HCT116 (cell line): ENCODE measurements around the gene ZNF335. TPM values are rescaled to one million over a fixed set of nuclear protein-coding genes. Genes with fewer than 3 reads are reported as not detected.

ENCODE experiments used
- ATAC-seq: fragments of 200-7000 bp; cut with Tn5 transposase; 2 replicates; pipeline ENCODE4 v1.9.1; 2020; ENCODE audit warnings: mild to moderate bottlenecking, moderate library complexity
- BruUV-seq: library from RNA; stranded (reverse); fragments of 400-500 nt; replicated peaks from 2 replicates; lab custom pipeline; 2021; lab: Mats Ljungman, UMichigan
- CTCF ChIA-PET: fragments of 300-600 bp; sonication (Branson Sonifier 250); formaldehyde crosslinking; loops from one replicate; lab custom pipeline; 2021; ENCODE audit warnings: antibody characterized with exemption; lab: Charles Lee
- POLR2A ChIA-PET: fragments of 300-600, 350-600 bp; sonication (Branson Sonifier 250); formaldehyde crosslinking; loops from one replicate; lab custom pipeline; 2021; ENCODE audit warnings: antibody characterized with exemption; lab: Charles Lee
- RAD21 ChIA-PET, 2 experiments: fragments of 300-600 bp; sonication (Branson Sonifier 250); formaldehyde crosslinking; loops; one replicate each; lab custom pipeline; 2023; ENCODE audit warnings: low total read pairs in 2 of 2; ENCODE audit not compliant: uncharacterized antibody in 2 of 2, unreplicated experiment in 2 of 2, low non-redundant PET in 1 of 2; lab: Charles Lee
- DNase-seq: peaks from one replicate; pipeline ENCODE4 v3.0.0-alpha.2; 2010; ENCODE audit warnings: low read depth, low spot score
- H2AFZ ChIP-seq: fragments of 200-600 bp; shearing (Covaris generic), sonication (generic); 2 replicates; pipeline ENCODE4 v1.6.1; 2017; ENCODE audit warnings: low read depth, mixed run types, mixed read lengths, antibody characterized with exemption, low read length; ENCODE audit not compliant: poor library complexity, severe bottlenecking
- H3K27ac ChIP-seq: 2 replicates; pipeline ENCODE4 v1.5.1; 2012; ENCODE audit warnings: low read depth, low read length
- H3K27me3 ChIP-seq: fragments of 200-600 bp; sonication (generic); 2 replicates; pipeline ENCODE4 v1.6.1; 2016; ENCODE audit warnings: mixed run types, low read length, mixed read lengths; ENCODE audit not compliant: insufficient read depth
- H3K36me3 ChIP-seq, 2 experiments: fragments of 200-500 bp in 1 of 2; fragments of 200-600 bp in 1 of 2; sonication (Bioruptor generic) in 1 of 2; sonication (generic) in 1 of 2; 2 replicates each; pipeline versions ENCODE4 v1.5.1 to v1.6.1; 2014 to 2016; ENCODE audit warnings: low read length in 2 of 2, inconsistent platforms in 1 of 2, mixed read lengths in 1 of 2, mixed run types in 1 of 2; ENCODE audit not compliant: insufficient read depth in 2 of 2, control insufficient read depth in 1 of 2
- H3K4me1 ChIP-seq, 2 experiments: fragments of 200-600 bp in 1 of 2; sonication (generic) in 1 of 2; 2 replicates each; pipeline versions ENCODE4 v1.5.1 to v1.6.1; 2012 to 2017; ENCODE audit warnings: low read length in 2 of 2, inconsistent platforms in 1 of 2, mild to moderate bottlenecking in 1 of 2, mixed read lengths in 1 of 2, mixed run types in 1 of 2, moderate library complexity in 1 of 2; ENCODE audit not compliant: insufficient read depth in 2 of 2, control insufficient read depth in 1 of 2
- H3K4me2 ChIP-seq: fragments of 200-600 bp; sonication (generic); 2 replicates; pipeline ENCODE4 v1.6.1; 2017; ENCODE audit warnings: mixed run types, low read length, mixed read lengths
- H3K4me3 ChIP-seq, 2 experiments: fragments of 200-600 bp in 1 of 2; sonication (generic) in 1 of 2; replicated peaks in 1 of 2; 2 replicates each; pipeline ENCODE4 v1.5.1; 2011 to 2016; ENCODE audit warnings: low read length in 2 of 2, control low read depth in 1 of 2, low read depth in 1 of 2, mild to moderate bottlenecking in 1 of 2, mixed read lengths in 1 of 2, mixed run types in 1 of 2
- H3K79me2 ChIP-seq: fragments of 200-600 bp; sonication (generic); 2 replicates; pipeline ENCODE4 v1.6.1; 2017; ENCODE audit warnings: mild to moderate bottlenecking, mixed run types, low read length, moderate library complexity, mixed read lengths; ENCODE audit not compliant: insufficient read depth
- H3K9ac ChIP-seq: fragments of 200-600 bp; sonication (generic); 2 replicates; pipeline ENCODE4 v1.6.1; 2016; ENCODE audit warnings: low read length, mixed read lengths
- H3K9me2 ChIP-seq: fragments of 200-600 bp; sonication (generic), shearing (Covaris generic); 2 replicates; pipeline ENCODE4 v1.6.1; 2017; ENCODE audit warnings: mixed run types, mild to moderate bottlenecking, moderate library complexity; ENCODE audit not compliant: insufficient read depth
- H3K9me3 ChIP-seq, 2 experiments: fragments of 200-500 bp in 1 of 2; fragments of 200-600 bp in 1 of 2; sonication (Bioruptor generic) in 1 of 2; sonication (generic) in 1 of 2; 2 replicates each; pipeline ENCODE4 v1.6.1; 2014 to 2017; ENCODE audit warnings: low read length in 2 of 2, mixed read lengths in 2 of 2, inconsistent platforms in 1 of 2, low read depth in 1 of 2, mild to moderate bottlenecking in 1 of 2, mixed run types in 1 of 2, moderate library complexity in 1 of 2; ENCODE audit not compliant: control insufficient read depth in 1 of 2, insufficient read depth in 1 of 2
- H4K20me1 ChIP-seq: fragments of 200-600 bp; sonication (generic), shearing (Covaris generic); 2 replicates; pipeline ENCODE4 v1.6.1; 2017; ENCODE audit warnings: mixed run types, mild to moderate bottlenecking, moderate library complexity; ENCODE audit not compliant: insufficient read depth
- CEBPB ChIP-seq: IDR thresholded peaks from 2 replicates; pipeline ENCODE4 v1.6.1; 2012; ENCODE audit warnings: low read depth
- SIN3A ChIP-seq: IDR thresholded peaks from 2 replicates; pipeline ENCODE4 v1.6.1; 2012; ENCODE audit warnings: low read depth
- SRF ChIP-seq: IDR thresholded peaks from 2 replicates; pipeline ENCODE4 v1.6.1; 2012; ENCODE audit warnings: low read depth
- TCF7L2 ChIP-seq: IDR thresholded peaks from 2 replicates; pipeline ENCODE4 v1.7.0; 2011; ENCODE audit warnings: borderline replicate concordance, inconsistent platforms; ENCODE audit not compliant: insufficient read depth, insufficient read length; ENCODE audit errors: extremely low read depth
- YY1 ChIP-seq: IDR thresholded peaks from 2 replicates; pipeline ENCODE4 v1.6.1; 2011; ENCODE audit warnings: low read length, low read depth, moderate library complexity, mild to moderate bottlenecking; ENCODE audit not compliant: insufficient replicate concordance; ENCODE audit errors: extremely low read depth
- ZFX ChIP-seq: fragments of 450-650 bp; IDR thresholded peaks from 2 replicates; pipeline ENCODE4 v1.6.1; 2017
- intact Hi-C: fragments of 100-400 bp; cut with micrococcal nuclease; formaldehyde crosslinking; loops from 2 replicates; pipeline ENCODE4 v1.10.0; 2022
- total RNA-seq: library from RNA; stranded (reverse); gene quantifications from one replicate; pipeline ENCODE4 v1.2.1, GENCODE V29; 2021; ENCODE audit not compliant: unreplicated experiment
- TF ChIP-seq, protein P1 (sequence below): IDR thresholded peaks from 2 replicates; pipeline ENCODE4 v1.6.1; 2012
- TF ChIP-seq, protein P2 (sequence below): IDR thresholded peaks from 2 replicates; pipeline ENCODE4 v1.6.1; 2012

ZNF335 gene
- total RNA-seq, 1 experiment from 2014 or later, result 20.8 TPM

DNA sequence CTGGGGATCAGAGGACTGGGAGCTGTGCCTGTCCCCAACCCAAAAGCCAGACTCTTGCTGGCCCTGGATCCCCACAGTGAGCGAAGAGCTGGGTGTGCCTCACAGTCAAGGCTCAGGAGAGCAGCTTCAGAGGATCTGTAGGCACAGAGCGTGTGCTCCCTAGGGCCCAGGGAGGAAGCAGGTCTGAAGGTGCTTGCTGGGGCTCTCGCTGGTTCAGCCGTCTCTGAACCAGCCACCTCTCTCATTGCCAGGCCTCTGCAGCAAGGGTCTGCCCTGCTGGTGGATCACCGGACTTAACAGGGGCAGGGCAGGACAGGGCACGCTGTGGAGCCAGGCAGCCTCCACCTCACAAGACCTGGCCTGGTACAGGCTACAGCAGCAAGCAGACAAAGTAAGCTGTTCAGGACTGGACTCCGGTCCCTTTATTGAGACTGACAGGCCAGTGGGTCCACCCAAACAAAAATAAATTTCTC, 23.7 kb downstream of the ZNF335 start (continued):
- TF ChIP-seq, protein P1, sequence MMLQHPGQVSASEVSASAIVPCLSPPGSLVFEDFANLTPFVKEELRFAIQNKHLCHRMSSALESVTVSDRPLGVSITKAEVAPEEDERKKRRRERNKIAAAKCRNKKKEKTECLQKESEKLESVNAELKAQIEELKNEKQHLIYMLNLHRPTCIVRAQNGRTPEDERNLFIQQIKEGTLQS, result no peak
- TF ChIP-seq SIN3A (no peak), SRF (no peak), YY1 (no peak), TCF7L2 (no peak)
- TF ChIP-seq, protein P2, sequence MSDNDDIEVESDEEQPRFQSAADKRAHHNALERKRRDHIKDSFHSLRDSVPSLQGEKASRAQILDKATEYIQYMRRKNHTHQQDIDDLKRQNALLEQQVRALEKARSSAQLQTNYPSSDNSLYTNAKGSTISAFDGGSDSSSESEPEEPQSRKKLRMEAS, result no peak

DNA sequence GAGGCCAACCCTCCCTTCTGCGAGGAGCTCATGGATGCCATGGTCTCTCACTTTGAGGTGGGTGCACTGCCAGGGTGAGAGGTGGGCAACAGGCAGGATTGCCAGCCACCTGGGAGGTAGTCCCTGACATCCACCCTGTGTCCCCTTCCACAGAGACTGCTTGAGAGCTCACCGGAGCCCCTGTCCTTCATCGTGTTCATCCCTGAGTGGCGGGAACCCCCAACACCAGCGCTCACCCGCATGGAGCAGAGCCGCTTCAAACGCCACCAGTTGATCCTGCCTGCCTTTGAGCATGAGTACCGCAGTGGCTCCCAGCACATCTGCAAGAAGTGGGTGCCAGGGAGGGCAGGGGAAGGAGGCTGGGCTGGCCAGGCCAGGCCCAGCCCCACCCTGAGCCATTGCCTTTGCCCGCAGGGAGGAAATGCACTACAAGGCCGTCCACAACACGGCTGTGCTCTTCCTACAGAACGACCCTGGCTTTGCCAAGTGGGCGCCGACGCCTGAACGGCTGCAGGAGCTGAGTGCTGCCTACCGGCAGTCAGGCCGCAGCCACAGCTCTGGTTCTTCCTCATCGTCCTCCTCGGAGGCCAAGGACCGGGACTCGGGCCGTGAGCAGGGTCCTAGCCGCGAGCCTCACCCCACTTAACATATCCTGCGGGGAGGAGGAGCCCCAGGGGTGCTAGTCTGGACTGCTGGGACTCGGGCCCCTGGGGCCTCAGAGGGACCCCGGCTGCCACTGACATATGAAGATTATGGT, 24.7 kb downstream of the ZNF335 start:
- no peak overlapping the region for H3K4me3 ChIP-seq
- RAD21 ChIA-PET, result no interaction called here
- CTCF ChIA-PET, result no interaction called here
- no TSS peak for BruUV-seq
- no peak overlapping the region for H3K4me2 ChIP-seq
- no peak overlapping the region for H3K27ac ChIP-seq
- ATAC-seq, result no peak
- H3K9me2 ChIP-seq, result no peaks in the 10 kb centered on the region
- DNase-seq, result no peak
- H4K20me1 ChIP-seq, result no peaks in the 10 kb centered on the region
- H2AFZ ChIP-seq, result no peak overlapping the region
- H3K4me1 ChIP-seq, result peaks cover 0 to 4% of the 10 kb centered on the region in 2 experiments; a peak in 1 of 4 replicates
- intact Hi-C loops, result no loop called here
- H3K27me3 ChIP-seq, result no peaks in the 10 kb centered on the region
- no peaks in the 10 kb centered on the region for H3K9me3 ChIP-seq
- H3K79me2 ChIP-seq, result no peaks in the 10 kb centered on the region
- POLR2A ChIA-PET, result no interaction called here
- TF ChIP-seq CEBPB, result no peak
- no peak for TF ChIP-seq ZFX
- TF ChIP-seq, all 23 proteins: peak for 0
- Histone ChIP-seq H3K36me3 (peaks cover 31 to 41% of the 10 kb centered on the region in 2 experiments; a peak in 3 of 4 replicates), H3K9ac (no peak overlapping the region)
